SK-N-SH treated with all-trans-retinoic acid at 6 μM for 48 hours (cell line): ENCODE results near the gene NACC1.

Source experiments
- ATAC-seq: fragments of 200-7000 bp; cut with Tn5 transposase; 3 replicates; pipeline ENCODE4 v1.9.1; 2020; ENCODE audit warnings: mild to moderate bottlenecking, moderate library complexity
- ARNTL ChIP-seq: fragments of 450-650 bp; formaldehyde crosslinking; IDR thresholded peaks from 2 replicates; pipeline ENCODE4 v1.5.0; 2020; ENCODE audit warnings: low read depth, mild to moderate bottlenecking, moderate library complexity, borderline replicate concordance
- BACH2 ChIP-seq: fragments of 250-450 bp; sonication (Bioruptor Pico); IDR thresholded peaks from 2 replicates; pipeline ENCODE4 v1.9.0; 2021; ENCODE audit warnings: mild to moderate bottlenecking, borderline replicate concordance
- CREB5 ChIP-seq: fragments of 250-450 bp; sonication (Bioruptor Pico); IDR thresholded peaks from 2 replicates; pipeline ENCODE4 v1.5.1; 2020; ENCODE audit warnings: low read depth, mild to moderate bottlenecking, moderate library complexity
- CSDC2 ChIP-seq: fragments of 250-450 bp; sonication (Bioruptor Pico); IDR thresholded peaks from 2 replicates; pipeline ENCODE4 v1.5.0; 2020; ENCODE audit warnings: mild to moderate bottlenecking, moderate library complexity
- CSRNP3 ChIP-seq: fragments of 250-450 bp; sonication (Bioruptor Pico); IDR thresholded peaks from 2 replicates; pipeline ENCODE4 v1.5.1; 2021; ENCODE audit warnings: mild to moderate bottlenecking, moderate library complexity
- ESRRG ChIP-seq: fragments of 250-450 bp; sonication (Bioruptor Pico); IDR thresholded peaks from 2 replicates; pipeline ENCODE4 v1.6.1; 2021; ENCODE audit warnings: mild to moderate bottlenecking
- GLIS3 ChIP-seq: fragments of 250-450 bp; sonication (Bioruptor Pico); IDR thresholded peaks from 2 replicates; pipeline ENCODE4 v1.5.0; 2020; ENCODE audit warnings: mild to moderate bottlenecking, moderate library complexity
- ISL1 ChIP-seq: fragments of 250-450 bp; sonication (Bioruptor Pico); IDR thresholded peaks from 2 replicates; pipeline ENCODE4 v2.1.2; 2022; ENCODE audit warnings: mild to moderate bottlenecking, moderate library complexity
- OSR1 ChIP-seq: fragments of 250-450 bp; sonication (Bioruptor Pico); IDR thresholded peaks from 2 replicates; pipeline ENCODE4 v1.8.0; 2022; ENCODE audit warnings: moderate library complexity, mild to moderate bottlenecking, inconsistent platforms
- POU6F1 ChIP-seq: fragments of 250-450 bp; sonication (Bioruptor Pico); IDR thresholded peaks from 2 replicates; pipeline ENCODE4 v1.8.0; 2021; ENCODE audit warnings: low read depth, mild to moderate bottlenecking, moderate library complexity, borderline replicate concordance
- PPARA ChIP-seq: fragments of 250-450 bp; sonication (Bioruptor Pico); IDR thresholded peaks from 2 replicates; pipeline ENCODE4 v1.5.0; 2020; ENCODE audit warnings: mild to moderate bottlenecking, borderline replicate concordance
- RARB ChIP-seq: fragments of 250-450 bp; sonication (Bioruptor Pico); IDR thresholded peaks from 2 replicates; pipeline ENCODE4 v1.8.0; 2021; ENCODE audit warnings: mild to moderate bottlenecking, moderate library complexity
- TOX ChIP-seq: fragments of 250-450 bp; sonication (Bioruptor Pico); IDR thresholded peaks from 2 replicates; pipeline ENCODE4 v1.8.0; 2021; ENCODE audit warnings: mild to moderate bottlenecking, moderate library complexity, borderline replicate concordance
- TSHZ2 ChIP-seq: fragments of 250-450 bp; sonication (Bioruptor Pico); IDR thresholded peaks from 2 replicates; pipeline ENCODE4 v1.5.0; 2020; ENCODE audit warnings: mild to moderate bottlenecking, moderate library complexity
- ZC3H10 ChIP-seq: fragments of 250-450 bp; sonication (Bioruptor Pico); IDR thresholded peaks from 2 replicates; pipeline ENCODE4 v1.5.1; 2021; ENCODE audit warnings: mild to moderate bottlenecking, moderate library complexity
- ZFP3 ChIP-seq: fragments of 250-450 bp; sonication (Bioruptor Pico); IDR thresholded peaks from 2 replicates; pipeline ENCODE4 v1.5.0; 2020; ENCODE audit warnings: mild to moderate bottlenecking, moderate library complexity
- ZFP30 ChIP-seq: fragments of 450-650 bp; formaldehyde crosslinking; IDR thresholded peaks from 2 replicates; pipeline ENCODE4 v1.5.0; 2022; ENCODE audit warnings: mild to moderate bottlenecking, moderate library complexity
- ZNF565 ChIP-seq: fragments of 450-650 bp; formaldehyde crosslinking; conservative IDR thresholded peaks from 2 replicates; pipeline ENCODE4 v1.5.0; 2020; ENCODE audit warnings: low read depth, mild to moderate bottlenecking, moderate library complexity
- ZNF70 ChIP-seq: fragments of 450-650 bp; formaldehyde crosslinking; IDR thresholded peaks from 2 replicates; pipeline ENCODE4 v1.5.0; 2020; ENCODE audit warnings: mild to moderate bottlenecking, moderate library complexity
- ZNF8 ChIP-seq: fragments of 450-650 bp; formaldehyde crosslinking; IDR thresholded peaks from 2 replicates; pipeline ENCODE4 v1.5.0; 2020; ENCODE audit warnings: mild to moderate bottlenecking, moderate library complexity

NACC1 gene

GRCh38 chr19:13078897-13079541 is 39.0 kb upstream of the NACC1 start:
- ATAC-seq: peak; percentile 45
- TF ChIP-seq TOX (no peak), CREB5 (CRISPR knock-in tag) (no peak), CSRNP3 (no peak), POU6F1 (CRISPR knock-in tag) (no peak), CSDC2 (no peak), RARB (CRISPR knock-in tag) (no peak), ESRRG (CRISPR knock-in tag) (no peak), OSR1 (CRISPR knock-in tag) (no peak), ZFP30 (CRISPR knock-in tag) (no peak), GLIS3 (CRISPR knock-in tag) (no peak), TSHZ2 (CRISPR knock-in tag) (no peak), ZC3H10 (CRISPR knock-in tag) (no peak), ZFP3 (CRISPR knock-in tag) (no peak), ARNTL (no peak), PPARA (no peak), ZNF70 (CRISPR knock-in tag) (no peak), ISL1 (CRISPR knock-in tag) (no peak), BACH2 (CRISPR knock-in tag) (no peak)
- TF ChIP-seq, all 23 proteins: peak for 0

GRCh38 chr19:13079542-13079986 is 38.5 kb upstream of the NACC1 start:
- ATAC-seq: peak; percentile 57
- TF ChIP-seq ZFP30 (CRISPR knock-in tag) (no peak), ZNF8 (CRISPR knock-in tag) (no peak), CSRNP3 (no peak), ARNTL (no peak), POU6F1 (CRISPR knock-in tag) (no peak), ISL1 (CRISPR knock-in tag) (no peak), TSHZ2 (CRISPR knock-in tag) (no peak), OSR1 (CRISPR knock-in tag) (no peak), ZC3H10 (CRISPR knock-in tag) (no peak), ZNF565 (CRISPR knock-in tag) (no peak)
